GM18505 (cell line): ENCODE measurements around the gene CORIN.

ENCODE experiments used
- ATAC-seq: cut with Tn5 transposase; IDR thresholded peaks from one replicate; pipeline ENCODE4 v1.9.1; 2021; ENCODE audit not compliant: unreplicated experiment
- POLR2A ChIP-seq: IDR thresholded peaks from 4 replicates; pipeline ENCODE4 v1.6.1; 2011; ENCODE audit warnings: borderline replicate concordance; ENCODE audit not compliant: insufficient read depth, insufficient read length; ENCODE audit errors: extremely low read depth

CORIN gene

GRCh38 chr4:47640911-47641310, 197.0 kb downstream of the CORIN start:
- ATAC-seq: no peak
- no peak for TF ChIP-seq POLR2A

- TF ChIP-seq POLR2A: no peak
- ATAC-seq: no peak
These were observed 198.3 kb downstream of the CORIN start for GRCh38 chr4:47639531-47639930.

GRCh38 chr4:47631161-47631560, 206.7 kb downstream of the CORIN start:
- ATAC-seq: no peak
- no peak for TF ChIP-seq POLR2A

- no peak for TF ChIP-seq POLR2A
- ATAC-seq: no peak
These were observed 213.8 kb downstream of the CORIN start for GRCh38 chr4:47624031-47624441.

- TF ChIP-seq POLR2A: no peak
- no peak for ATAC-seq
These were observed 216.7 kb downstream of the CORIN start for GRCh38 chr4:47621181-47621580.

- no peak for TF ChIP-seq POLR2A
These were observed 218.2 kb downstream of the CORIN start for GRCh38 chr4:47619691-47620090.

GRCh38 chr4:47617607-47618006, 220.3 kb downstream of the CORIN start:
- peak; percentile 78 for ATAC-seq
- TF ChIP-seq POLR2A: no peak

More at GRCh38 chr4:47619691-47620090, 218.2 kb downstream of the CORIN start:
- no peak for ATAC-seq

- no peak for ATAC-seq
- TF ChIP-seq POLR2A: no peak
These were observed 222.5 kb downstream of the CORIN start for GRCh38 chr4:47615385-47615784.

- TF ChIP-seq POLR2A: no peak
- ATAC-seq: no peak
These were observed 225.5 kb downstream of the CORIN start for GRCh38 chr4:47612116-47613023.

GRCh38 chr4:47606482-47606881, 231.4 kb downstream of the CORIN start:
- no peak for ATAC-seq
- TF ChIP-seq POLR2A: no peak

- no peak for ATAC-seq
- TF ChIP-seq POLR2A: no peak
These were observed 239.0 kb downstream of the CORIN start for GRCh38 chr4:47598896-47599295.

GRCh38 chr4:47598320-47598719, 239.5 kb downstream of the CORIN start:
- no peak for TF ChIP-seq POLR2A
- no peak for ATAC-seq

GRCh38 chr4:47597696-47598095, 240.2 kb downstream of the CORIN start:
- no peak for ATAC-seq
- TF ChIP-seq POLR2A: no peak

GRCh38 chr4:47590325-47590724, 247.5 kb downstream of the CORIN start:
- no peak for ATAC-seq
- no peak for TF ChIP-seq POLR2A

- no peak for TF ChIP-seq POLR2A
- ATAC-seq: no peak
These were observed 258.6 kb downstream of the CORIN start for GRCh38 chr4:47579235-47579634.

GRCh38 chr4:47577779-47578553, 259.9 kb downstream of the CORIN start:
- TF ChIP-seq POLR2A: no peak
- ATAC-seq: no peak
